ENCODE measurements around the gene BYSL.

GRCh38 chr6:41963371-41963770 lies 42.1 kb downstream of the BYSL start:
- TF ChIP-seq GABPA (IDR thresholded peaks at IDR 0.05; ENCODE audit: low read depth), result no peak
- no peak for TF ChIP-seq NFIC (IDR thresholded peaks at IDR 0.05; ENCODE audit: borderline replicate concordance)
- no peak for TF ChIP-seq MXI1 (IDR thresholded peaks at IDR 0.05; ENCODE audit: low read depth, low read length)
- no peak for TF ChIP-seq CTCF (IDR thresholded peaks at IDR 0.05)
- TF ChIP-seq REST (IDR thresholded peaks at IDR 0.05; ENCODE audit: low read depth, low read length), result no peak
- no peak for TF ChIP-seq SIN3A (IDR thresholded peaks at IDR 0.05; ENCODE audit: borderline replicate concordance, low read depth, low read length)
- no peak for TF ChIP-seq JUND (IDR thresholded peaks at IDR 0.05)
- TF ChIP-seq POLR2AphosphoS5 (IDR thresholded peaks at IDR 0.05; ENCODE audit: low read depth, low read length), result no peak
- TF ChIP-seq ZBTB33 (IDR thresholded peaks at IDR 0.05; ENCODE audit: borderline replicate concordance, low read depth), result no peak
- no peak for TF ChIP-seq TAF1 (IDR thresholded peaks at IDR 0.05; ENCODE audit: borderline replicate concordance, low read depth, low read length)
- no peak for TF ChIP-seq EP300 (IDR thresholded peaks at IDR 0.05; ENCODE audit: borderline replicate concordance in 1 of 2, low read depth in 1 of 2, low read length in 1 of 2)
- no peak for TF ChIP-seq RXRA (IDR thresholded peaks at IDR 0.05; ENCODE audit: borderline replicate concordance, low read depth)
- TF ChIP-seq USF1 (IDR thresholded peaks at IDR 0.05; ENCODE audit: borderline replicate concordance, low read depth), result no peak
- no peak for TF ChIP-seq ELF1 (IDR thresholded peaks at IDR 0.05)

All from SK-N-SH (cell line).